HEK293 (cell line): Measurements from ENCODE around the gene CDCA5.

Source experiments
- CTCF ChIA-PET: fragments of 350-600 bp; formaldehyde crosslinking; extraction: SDS; loops from one replicate; lab custom pipeline; 2021; ENCODE audit warnings: antibody characterized with exemption; lab: Yijun Ruan, JAX
- POLR2A ChIA-PET: fragments of 300-600 bp; formaldehyde crosslinking; extraction: SDS; loops from one replicate; lab custom pipeline; 2020; ENCODE audit warnings: antibody characterized with exemption, inconsistent platforms; lab: Yijun Ruan, JAX
- H3K27ac ChIP-seq: fragments of 200-500 bp; sonication (Bioruptor generic); 2 replicates; pipeline ENCODE4 v1.5.1; 2014; ENCODE audit warnings: low read depth, low read length, control low read depth, inconsistent platforms; ENCODE audit errors: extremely low read depth
- H3K36me3 ChIP-seq, 2 experiments: fragments of 200-500 bp in 1 of 2; sonication (Bioruptor generic) in 1 of 2; 1 replicate in 1 of 2; 2 replicates in 1 of 2; pipeline ENCODE4 v1.5.1; 2014 to 2017; ENCODE audit warnings: inconsistent platforms in 2 of 2, low read length in 2 of 2; ENCODE audit not compliant: control insufficient read depth in 2 of 2, insufficient read depth in 1 of 2
- H3K4me1 ChIP-seq: fragments of 200-500 bp; sonication (Bioruptor generic); 2 replicates; pipeline ENCODE4 v1.5.1; 2014; ENCODE audit warnings: mild to moderate bottlenecking, low read length, inconsistent platforms; ENCODE audit not compliant: control insufficient read depth, insufficient read depth
- H3K4me3 ChIP-seq: 2 replicates; pipeline ENCODE4 v1.5.1; 2011; ENCODE audit warnings: low read depth, mild to moderate bottlenecking, control low read depth, low read length, moderate library complexity
- H3K9me3 ChIP-seq: fragments of 200-500 bp; sonication (Bioruptor generic); 2 replicates; pipeline ENCODE4 v1.5.1; 2014; ENCODE audit warnings: low read depth, low read length, inconsistent platforms; ENCODE audit not compliant: control insufficient read depth, insufficient read depth
- ATF2 ChIP-seq: fragments of 450-650 bp; formaldehyde crosslinking; IDR thresholded peaks from 2 replicates; pipeline ENCODE4 v1.5.1; 2016; ENCODE audit warnings: missing biosample characterization, missing genetic modification characterization, low read depth
- HOXA7 ChIP-seq: sonication (generic); formaldehyde crosslinking; IDR thresholded peaks from 2 replicates; pipeline ENCODE4 v1.8.1; 2022; ENCODE audit warnings: missing genetic modification reagents, borderline replicate concordance
- KLF16 ChIP-seq: fragments of 450-650 bp; formaldehyde crosslinking; IDR thresholded peaks from 2 replicates; pipeline ENCODE4 v1.5.1; 2017; ENCODE audit warnings: missing biosample characterization, missing genetic modification characterization
- KLF7 ChIP-seq: fragments of 450-650 bp; formaldehyde crosslinking; IDR thresholded peaks from 2 replicates; pipeline ENCODE4 v1.5.1; 2016; ENCODE audit warnings: missing biosample characterization, missing genetic modification characterization, borderline replicate concordance
- PRDM10 ChIP-seq: fragments of 450-650 bp; formaldehyde crosslinking; IDR thresholded peaks from 2 replicates; pipeline ENCODE4 v1.5.1; 2016; ENCODE audit warnings: missing biosample characterization, missing genetic modification characterization
- SETDB1 ChIP-seq: IDR thresholded peaks from one replicate; pipeline ENCODE4 v1.6.1; 2017; ENCODE audit warnings: mild to moderate bottlenecking, low read length, moderate library complexity, mixed read lengths; ENCODE audit not compliant: insufficient read length
- SP7 ChIP-seq: fragments of 450-650 bp; formaldehyde crosslinking; IDR thresholded peaks from 2 replicates; pipeline ENCODE4 v1.5.1; 2016; ENCODE audit warnings: missing biosample characterization, missing genetic modification characterization
- ZBTB8A ChIP-seq: fragments of 450-650 bp; formaldehyde crosslinking; IDR thresholded peaks from 2 replicates; pipeline ENCODE4 v1.5.1; 2016; ENCODE audit warnings: missing biosample characterization, missing genetic modification characterization
- ZNF138 ChIP-seq: fragments of 450-650 bp; formaldehyde crosslinking; IDR thresholded peaks from 2 replicates; pipeline ENCODE4 v1.5.1; 2016; ENCODE audit warnings: missing biosample characterization, missing genetic modification characterization, borderline replicate concordance
- ZNF16 ChIP-seq: fragments of 450-650 bp; formaldehyde crosslinking; IDR thresholded peaks from 2 replicates; pipeline ENCODE4 v1.5.1; 2016; ENCODE audit warnings: low read depth, missing biosample characterization, missing genetic modification characterization
- ZNF223 ChIP-seq: fragments of 450-650 bp; formaldehyde crosslinking; IDR thresholded peaks from 2 replicates; pipeline ENCODE4 v1.5.1; 2016; ENCODE audit warnings: missing biosample characterization, missing genetic modification characterization
- ZNF239 ChIP-seq: fragments of 450-650 bp; formaldehyde crosslinking; IDR thresholded peaks from 2 replicates; pipeline ENCODE4 v1.5.1; 2016; ENCODE audit warnings: missing biosample characterization, missing genetic modification characterization
- ZNF391 ChIP-seq: fragments of 450-650 bp; formaldehyde crosslinking; IDR thresholded peaks from 2 replicates; pipeline ENCODE4 v1.5.1; 2016; ENCODE audit warnings: low read depth, missing biosample characterization, missing genetic modification characterization, borderline replicate concordance
- ZNF404 ChIP-seq: fragments of 450-650 bp; formaldehyde crosslinking; IDR thresholded peaks from 2 replicates; pipeline ENCODE4 v1.5.1; 2017; ENCODE audit warnings: missing biosample characterization, missing genetic modification characterization
- ZNF423 ChIP-seq: fragments of 450-650 bp; formaldehyde crosslinking; IDR thresholded peaks from 2 replicates; pipeline ENCODE4 v1.5.1; 2016; ENCODE audit warnings: missing biosample characterization, missing genetic modification characterization
- ZNF558 ChIP-seq: fragments of 450-650 bp; formaldehyde crosslinking; IDR thresholded peaks from 2 replicates; pipeline ENCODE4 v1.5.1; 2016; ENCODE audit warnings: missing biosample characterization, missing genetic modification characterization
- ZNF561 ChIP-seq: fragments of 450-650 bp; IDR thresholded peaks from 2 replicates; pipeline ENCODE4 v1.5.1; 2018; ENCODE audit warnings: missing biosample characterization, missing genetic modification characterization, borderline replicate concordance
- ZNF596 ChIP-seq: fragments of 450-650 bp; IDR thresholded peaks from 2 replicates; pipeline ENCODE4 v1.5.0; 2018; ENCODE audit warnings: missing biosample characterization, mild to moderate bottlenecking, missing genetic modification characterization, moderate library complexity
- ZNF664 ChIP-seq: fragments of 450-650 bp; formaldehyde crosslinking; IDR thresholded peaks from 2 replicates; pipeline ENCODE4 v1.5.1; 2016; ENCODE audit warnings: missing biosample characterization, missing genetic modification characterization
- ZNF670 ChIP-seq: fragments of 450-650 bp; formaldehyde crosslinking; IDR thresholded peaks from 2 replicates; pipeline ENCODE4 v1.5.1; 2016; ENCODE audit warnings: missing biosample characterization, missing genetic modification characterization, low read depth
- ZNF785 ChIP-seq: fragments of 450-650 bp; formaldehyde crosslinking; IDR thresholded peaks from 2 replicates; pipeline ENCODE4 v1.5.1; 2016; ENCODE audit warnings: missing biosample characterization, missing genetic modification characterization
- ZSCAN23 ChIP-seq: fragments of 450-650 bp; formaldehyde crosslinking; IDR thresholded peaks from 2 replicates; pipeline ENCODE4 v1.5.1; 2016; ENCODE audit warnings: missing biosample characterization, missing genetic modification characterization
- TF ChIP-seq, protein P1 (sequence below): fragments of 450-650 bp; formaldehyde crosslinking; IDR thresholded peaks from 2 replicates; pipeline ENCODE4 v1.5.1; 2016; ENCODE audit warnings: missing biosample characterization, missing genetic modification characterization

Gene CDCA5

DNA sequence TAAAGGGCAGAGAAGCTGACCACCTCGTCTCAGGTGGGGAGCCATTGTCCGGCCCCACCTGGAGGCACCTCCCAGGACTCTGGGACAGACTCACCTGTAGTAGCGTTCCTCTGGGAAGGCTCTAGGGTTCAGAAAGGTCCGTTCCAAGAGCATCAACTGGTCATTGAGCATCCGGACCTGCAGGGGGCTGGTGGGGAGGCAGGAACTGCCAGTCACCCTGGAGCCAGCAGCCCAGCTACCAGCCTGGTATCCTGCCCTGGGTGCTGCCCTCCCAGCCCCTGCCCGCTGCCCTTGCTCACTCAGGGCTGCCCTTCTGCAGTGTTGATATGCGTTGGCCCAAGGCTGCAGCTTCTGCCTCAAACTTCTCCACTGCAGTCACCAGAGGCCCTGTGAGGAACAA is 38.1 kb downstream of the CDCA5 start:
- POLR2A ChIA-PET = no interaction called here
- no peaks in the 10 kb centered on the region for H3K9me3 ChIP-seq
- no peak overlapping the region for H3K4me3 ChIP-seq
- no peaks in the 10 kb centered on the region for H3K4me1 ChIP-seq
- TF ChIP-seq ZNF223 (tag by site-specific recombination) (no peak), SP7 (tag by site-specific recombination) (no peak), ZBTB8A (tag by site-specific recombination) (no peak), KLF7 (tag by site-specific recombination) (no peak), ZSCAN23 (tag by site-specific recombination) (no peak), ZNF558 (tag by site-specific recombination) (no peak), ZNF16 (tag by site-specific recombination) (no peak)
- H3K27ac ChIP-seq = no peak overlapping the region
- peaks cover 0 to 31% of the 10 kb centered on the region in 2 experiments; a peak in 1 of 3 replicates for H3K36me3 ChIP-seq
- CTCF ChIA-PET = interaction anchor here (0.6 to 1.1 kb wide), 2 partner anchors 12 to 14 kb away, joined by 3 to 4 read pairs; no protein-coding TSS in a partner anchor

DNA sequence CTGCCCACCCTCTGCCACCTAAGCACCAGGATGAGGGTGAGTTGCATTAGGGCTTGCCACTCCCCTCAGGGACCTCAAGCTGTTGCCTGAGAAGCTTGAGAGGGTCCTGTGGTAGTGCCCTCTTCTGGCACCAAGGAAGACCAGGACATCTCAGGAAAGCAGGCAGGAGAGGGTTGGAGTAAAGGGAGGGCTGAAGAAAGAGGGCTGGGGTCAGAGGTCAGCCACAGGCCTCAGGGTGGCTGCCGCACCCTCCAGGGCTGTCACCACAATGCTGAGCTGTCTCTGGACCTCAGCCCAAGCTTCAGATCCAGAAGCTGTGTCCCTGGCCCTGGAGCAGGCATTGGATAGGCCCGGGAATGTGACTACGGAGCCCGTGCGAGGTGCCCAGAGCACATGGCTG is 38.8 kb downstream of the CDCA5 start:
- POLR2A ChIA-PET = no interaction called here
- CTCF ChIA-PET = interaction anchor here (1.1 kb wide), 1 partner anchor 15 kb away, joined by 4 read pairs; no protein-coding TSS in a partner anchor
- Histone ChIP-seq H3K4me3 (no peak overlapping the region), H3K36me3 (peaks cover 0 to 31% of the 10 kb centered on the region in 2 experiments; a peak in 1 of 3 replicates), H3K27ac (no peak overlapping the region), H3K9me3 (no peaks in the 10 kb centered on the region), H3K4me1 (no peaks in the 10 kb centered on the region)
- TF ChIP-seq ZNF138 (tag by site-specific recombination) = no peak
- TF ChIP-seq ZNF391 (tag by site-specific recombination) = no peak
- TF ChIP-seq ZNF561 = no peak
- no peak for TF ChIP-seq HOXA7 (CRISPR knock-in tag)
- no peak for TF ChIP-seq ZNF239
- TF ChIP-seq ATF2 = no peak
- TF ChIP-seq ZNF404 (tag by site-specific recombination) = no peak
- TF ChIP-seq ZNF785 = no peak
- no peak for TF ChIP-seq SETDB1
- no peak for TF ChIP-seq ZNF423 (tag by site-specific recombination)
- no peak for TF ChIP-seq ZNF664 (tag by site-specific recombination)
- TF ChIP-seq PRDM10 (tag by site-specific recombination) = no peak
- no peak for TF ChIP-seq KLF16 (tag by site-specific recombination)
- TF ChIP-seq ZNF596 = no peak
- no peak for TF ChIP-seq ZNF670 (tag by site-specific recombination)
- TF ChIP-seq, protein P1, sequence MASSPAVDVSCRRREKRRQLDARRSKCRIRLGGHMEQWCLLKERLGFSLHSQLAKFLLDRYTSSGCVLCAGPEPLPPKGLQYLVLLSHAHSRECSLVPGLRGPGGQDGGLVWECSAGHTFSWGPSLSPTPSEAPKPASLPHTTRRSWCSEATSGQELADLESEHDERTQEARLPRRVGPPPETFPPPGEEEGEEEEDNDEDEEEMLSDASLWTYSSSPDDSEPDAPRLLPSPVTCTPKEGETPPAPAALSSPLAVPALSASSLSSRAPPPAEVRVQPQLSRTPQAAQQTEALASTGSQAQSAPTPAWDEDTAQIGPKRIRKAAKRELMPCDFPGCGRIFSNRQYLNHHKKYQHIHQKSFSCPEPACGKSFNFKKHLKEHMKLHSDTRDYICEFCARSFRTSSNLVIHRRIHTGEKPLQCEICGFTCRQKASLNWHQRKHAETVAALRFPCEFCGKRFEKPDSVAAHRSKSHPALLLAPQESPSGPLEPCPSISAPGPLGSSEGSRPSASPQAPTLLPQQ (tag by site-specific recombination) = no peak
